Right lobe of liver (tissue), 6 donors: Measurements from ENCODE around the gene TIMM44. TPM values are rescaled to one million over a fixed set of nuclear protein-coding genes. Genes with fewer than 3 reads are reported as not detected.

Source experiments
- ATAC-seq, 4 donors: fragments of 200-7000 bp; cut with Tn5 transposase; one replicate each; pipeline ENCODE4 v1.9.1; 2020; ENCODE audit warnings: mild to moderate bottlenecking in 4 of 4, moderate library complexity in 4 of 4
- DNase-seq, 3 donors: peaks; one replicate each; pipeline ENCODE4 v3.0.0-alpha.2; 2020
- H3K27ac ChIP-seq, 3 donors: fragments of 200-600 bp; one replicate each; pipeline ENCODE4 v1.8.0; 2022
- H3K27me3 ChIP-seq, 2 donors: fragments of 200-600 bp; one replicate each; pipeline ENCODE4 v1.8.0; 2022
- H3K36me3 ChIP-seq, 4 donors: fragments of 200-600 bp; sonication (generic) in 1 of 4; one replicate each; pipeline versions ENCODE4 v1.5.1 to v1.8.0; 2017 to 2022; ENCODE audit warnings: control low read depth in 1 of 4
- H3K4me1 ChIP-seq, 4 donors: fragments of 200-600 bp; sonication (generic) in 1 of 4; one replicate each; pipeline versions ENCODE4 v1.5.1 to v1.8.0; 2017 to 2022; ENCODE audit warnings: control low read depth in 1 of 4
- H3K4me3 ChIP-seq, 3 donors: fragments of 200-600 bp; one replicate each; pipeline ENCODE4 v1.8.0; 2022
- H3K9me3 ChIP-seq, 4 donors: fragments of 200-600 bp; sonication (generic) in 1 of 4; one replicate each; pipeline versions ENCODE4 v1.5.1 to v1.8.0; 2017 to 2022; ENCODE audit warnings: control low read depth in 1 of 4
- POLR2A ChIP-seq: fragments of 450-650 bp; IDR thresholded peaks from one replicate; pipeline ENCODE4 v1.6.1; 2017; ENCODE audit warnings: antibody characterized with exemption, mild to moderate bottlenecking
- WGBS: methylation state at CpG from one replicate; pipeline ENCODE4 v1.1.6; 2018; ENCODE audit warnings: low coverage, low lambda C conversion rate; ENCODE audit not compliant: insufficient coverage; ENCODE audit errors: missing lambda C conversion rate; 5-methylcytosine and 5-hydroxymethylcytosine counted together
- intact Hi-C, 2 donors: fragments of 100-400 bp; cut with DNase I; formaldehyde crosslinking; loops; one replicate each; pipeline versions ENCODE4 v1.11.2 to v1.14.1; 2022
- total RNA-seq, 6 experiments: library from RNA; depleted of rRNA in 2 of 6; stranded (reverse); fragments of >200 nt in 2 of 6; fragmentation: NEBNext Ultra II Directional in 3 of 6; extraction: Animal tissue kit (Norgen Biotek cat#: 25700) in 3 of 6; gene quantifications; one replicate each; pipeline versions ENCODE4 v1.1.0 to v1.2.4, GENCODE V29; 2016 to 2023
- TF ChIP-seq, protein P1 (sequence below), 4 donors: fragments of 200-600 bp in 3 of 4; fragments of 450-650 bp in 1 of 4; IDR thresholded peaks; one replicate each; pipeline versions ENCODE4 v1.5.1 to v1.8.0; 2016 to 2022; ENCODE audit warnings: antibody characterized with exemption in 4 of 4, mild to moderate bottlenecking in 2 of 4
- donor health status: DM: no; HTN: yes; CAD: no.
- donor health status: DM: no; HTN: no; CAD: no.
- donor health status: DM: no; HTN: no; CAD: no.
- donor health status: DM: no; HTN: yes; CAD: no.
- donor health status: DM: no; HTN: yes; CAD: no.

TIMM44 gene
- total RNA-seq, 6 experiments from 2014 or later, result 26.1 to 41.7 (median 36.9) TPM

- no peak for DNase-seq
- H3K9me3 ChIP-seq, result no peaks in the 10 kb centered on the region
- no peak for ATAC-seq
- no peak overlapping the region for H3K27ac ChIP-seq
- H3K4me1 ChIP-seq, result peaks cover 0 to 7% (median 0%) of the 10 kb centered on the region in 4 donors
- H3K4me3 ChIP-seq, result no peak overlapping the region
- H3K27me3 ChIP-seq, result no peaks in the 10 kb centered on the region
- intact Hi-C loops, result loop anchor here in 1 of 2 donors (10.0 kb wide), 1 partner anchor 301 kb away; no protein-coding TSS in a partner anchor
- 64% methylated on average over 6 of the region's 7 CpGs for WGBS
- no peak for TF ChIP-seq POLR2A
- TF ChIP-seq, protein P1, sequence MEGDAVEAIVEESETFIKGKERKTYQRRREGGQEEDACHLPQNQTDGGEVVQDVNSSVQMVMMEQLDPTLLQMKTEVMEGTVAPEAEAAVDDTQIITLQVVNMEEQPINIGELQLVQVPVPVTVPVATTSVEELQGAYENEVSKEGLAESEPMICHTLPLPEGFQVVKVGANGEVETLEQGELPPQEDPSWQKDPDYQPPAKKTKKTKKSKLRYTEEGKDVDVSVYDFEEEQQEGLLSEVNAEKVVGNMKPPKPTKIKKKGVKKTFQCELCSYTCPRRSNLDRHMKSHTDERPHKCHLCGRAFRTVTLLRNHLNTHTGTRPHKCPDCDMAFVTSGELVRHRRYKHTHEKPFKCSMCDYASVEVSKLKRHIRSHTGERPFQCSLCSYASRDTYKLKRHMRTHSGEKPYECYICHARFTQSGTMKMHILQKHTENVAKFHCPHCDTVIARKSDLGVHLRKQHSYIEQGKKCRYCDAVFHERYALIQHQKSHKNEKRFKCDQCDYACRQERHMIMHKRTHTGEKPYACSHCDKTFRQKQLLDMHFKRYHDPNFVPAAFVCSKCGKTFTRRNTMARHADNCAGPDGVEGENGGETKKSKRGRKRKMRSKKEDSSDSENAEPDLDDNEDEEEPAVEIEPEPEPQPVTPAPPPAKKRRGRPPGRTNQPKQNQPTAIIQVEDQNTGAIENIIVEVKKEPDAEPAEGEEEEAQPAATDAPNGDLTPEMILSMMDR (IDR thresholded peaks at IDR 0.05), result no peak
- H3K36me3 ChIP-seq, result no peaks in the 10 kb centered on the region
Observed at GRCh38 chr19:7953576-7953975, 10.1 kb upstream of the TIMM44 start.

DNA sequence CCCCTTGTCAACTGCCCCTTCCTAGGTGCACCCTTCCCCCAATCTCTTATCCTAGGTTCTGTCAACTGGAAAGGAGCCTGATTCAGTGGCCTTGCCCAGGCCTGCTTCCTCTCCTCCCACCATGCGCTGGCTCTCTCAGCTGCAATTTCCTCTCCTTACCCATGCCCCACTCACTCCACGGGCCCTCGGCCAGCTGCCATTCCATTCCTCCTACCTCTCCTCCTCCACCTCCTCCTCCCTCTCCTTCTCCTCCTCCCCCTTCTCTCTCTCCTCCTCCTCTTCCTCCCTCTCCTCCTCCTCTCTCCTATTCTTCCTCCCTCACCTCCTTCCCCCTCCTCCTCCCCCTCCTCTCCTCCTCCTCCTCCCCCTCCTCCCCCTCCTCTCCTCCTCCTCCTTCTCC is 9.6 kb upstream of the TIMM44 start:
- TF ChIP-seq, protein P1 (IDR thresholded peaks at IDR 0.05), result no peak
- no peak for TF ChIP-seq POLR2A
- no peaks in the 10 kb centered on the region for H3K9me3 ChIP-seq
- H3K36me3 ChIP-seq, result no peaks in the 10 kb centered on the region
- H3K4me3 ChIP-seq, result no peak overlapping the region
- H3K27ac ChIP-seq, result no peak overlapping the region
- peak in 1 of 4 donors; percentile 8 for ATAC-seq
- H3K4me1 ChIP-seq, result peaks cover 0 to 7% (median 0%) of the 10 kb centered on the region in 4 donors
- DNase-seq, result no peak
- no peaks in the 10 kb centered on the region for H3K27me3 ChIP-seq
- WGBS, result 21% methylated on average over 2 of the region's 3 CpGs
- intact Hi-C loops, result loop anchor here in 1 of 2 donors (10.0 kb wide), 1 partner anchor 302 kb away; no protein-coding TSS in a partner anchor

- no peak for DNase-seq
- H3K4me1 ChIP-seq, result peaks cover 0 to 7% (median 0%) of the 10 kb centered on the region in 4 donors
- H3K27me3 ChIP-seq, result no peaks in the 10 kb centered on the region
- WGBS, result 97% methylated on average over 4 of the region's 4 CpGs
- no peaks in the 10 kb centered on the region for H3K36me3 ChIP-seq
- H3K9me3 ChIP-seq, result no peaks in the 10 kb centered on the region
- TF ChIP-seq, protein P1 (IDR thresholded peaks at IDR 0.05), result no peak
- no peak for TF ChIP-seq POLR2A
- intact Hi-C loops, result loop anchor here in 1 of 2 donors (10.0 kb wide), 1 partner anchor 307 kb away; no protein-coding TSS in a partner anchor
- H3K27ac ChIP-seq, result no peak overlapping the region
- no peak overlapping the region for H3K4me3 ChIP-seq
- no peak for ATAC-seq
Observed at GRCh38 chr19:7947939-7948338, 4.5 kb upstream of the TIMM44 start.

DNA sequence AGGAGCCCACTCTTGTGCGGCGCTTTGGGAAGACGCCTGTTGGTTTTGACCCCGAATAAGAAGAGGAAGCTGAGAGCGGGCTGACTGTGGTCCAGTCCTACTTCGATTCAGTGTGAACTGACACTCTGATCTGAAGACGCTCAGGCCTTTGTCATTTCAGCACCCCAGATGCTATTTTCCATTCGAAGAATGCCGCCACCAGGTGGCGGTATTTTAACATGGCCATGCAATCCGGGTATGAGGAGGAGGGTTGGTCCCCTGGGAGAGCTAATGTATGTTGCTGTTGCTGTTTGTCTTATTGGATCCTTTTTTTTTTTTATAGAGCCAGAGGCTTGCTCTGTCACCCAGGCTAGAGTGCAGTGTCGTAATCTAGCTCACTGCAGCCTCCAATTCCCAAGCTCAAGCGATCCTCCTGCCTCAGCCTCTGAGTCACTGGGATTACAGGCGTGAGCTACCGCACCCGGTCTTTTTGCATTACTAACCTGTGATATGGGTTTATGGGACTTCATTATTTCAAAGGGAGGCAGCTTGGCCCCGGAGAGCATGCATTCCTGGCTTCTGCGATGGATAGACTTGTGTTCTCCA is 803 bp upstream of the TIMM44 start:
- intact Hi-C loops, result loop anchor here in 1 of 2 donors (10.0 kb wide), 1 partner anchor 311 kb away; no protein-coding TSS in a partner anchor

More for the DNA sequence above, 803 bp upstream of the TIMM44 start:
- TF ChIP-seq POLR2A, result no peak
- TF ChIP-seq, protein P1 (IDR thresholded peaks at IDR 0.05), result peak; percentile 84 to 89 (median 86)
- WGBS, result 21% methylated on average over 17 of the region's 18 CpGs
- peaks cover 0 to 10% (median 5%) of the 10 kb centered on the region in 4 donors for H3K36me3 ChIP-seq
- ATAC-seq (peak; percentile 65 to 70 (median 66)), DNase-seq (peak; percentile 78 to 86 (median 81))
- H3K27ac ChIP-seq, result peak overlapping the region; percentile 71 to 82 (median 71)
- H3K4me3 ChIP-seq, result peak overlapping the region; percentile 53 to 94 (median 74)
- H3K9me3 ChIP-seq, result no peaks in the 10 kb centered on the region
- H3K27me3 ChIP-seq, result no peaks in the 10 kb centered on the region
- peaks cover 0 to 13% (median 0%) of the 10 kb centered on the region in 4 donors for H3K4me1 ChIP-seq
